Upper lobe of left lung (tissue), 4 donors: ENCODE measurements around the gene AFF3.

Experiments
- CTCF ChIP-seq, 6 experiments: fragments of 450-650 bp in 4 of 6; fragments of 200-600 bp in 2 of 6; sonication (generic) in 2 of 6; IDR thresholded peaks; one replicate each; pipeline ENCODE4 v1.5.1; 2016 to 2019; ENCODE audit warnings: antibody characterized with exemption in 6 of 6
- POLR2A ChIP-seq, 4 donors: fragments of 450-650 bp; IDR thresholded peaks; one replicate each; pipeline ENCODE4 v1.5.1; 2016 to 2017; ENCODE audit warnings: antibody characterized with exemption in 4 of 4, mild to moderate bottlenecking in 2 of 4

- TF ChIP-seq POLR2A (IDR thresholded peaks at IDR 0.05), result no peak
- no peak for TF ChIP-seq CTCF (IDR thresholded peaks at IDR 0.05)
Measured at GRCh38 chr2:100176925-100177324, 34.5 kb upstream of the AFF3 start.
